Calu3 (cell line): Measurements from ENCODE around the gene ATOX1. TPM values are rescaled to one million over a fixed set of nuclear protein-coding genes. Genes with fewer than 3 reads are reported as not detected.
A peak's percentile ranks its signal among the peaks of the same experiment; 100 is the strongest.

Experiments
- BruUV-seq: library from RNA; stranded (reverse); fragments of 400-500 nt; replicated peaks from 2 replicates; lab custom pipeline; 2021; lab: Mats Ljungman, UMichigan
- CTCF ChIA-PET: fragments of 300-600 bp; sonication (Branson Sonifier 250); formaldehyde crosslinking; loops from one replicate; lab custom pipeline; 2022; ENCODE audit warnings: antibody characterized with exemption; lab: Charles Lee
- DNase-seq: peaks from one replicate; pipeline ENCODE4 v3.0.0; 2022
- H3K27ac Mint-ChIP-seq: one replicate; pipeline ENCODE4 v1.8.0; 2022; ENCODE audit warnings: mixed read lengths; ENCODE audit not compliant: unreplicated experiment
- H3K27me3 Mint-ChIP-seq: one replicate; pipeline ENCODE4 v1.8.0; 2022; ENCODE audit warnings: mixed read lengths; ENCODE audit not compliant: unreplicated experiment
- H3K36me3 Mint-ChIP-seq: one replicate; pipeline ENCODE4 v1.8.0; 2022; ENCODE audit warnings: mild to moderate bottlenecking, moderate library complexity, mixed read lengths; ENCODE audit not compliant: insufficient read depth, unreplicated experiment
- H3K4me1 Mint-ChIP-seq: one replicate; pipeline ENCODE4 v1.8.0; 2022; ENCODE audit warnings: mild to moderate bottlenecking, low read depth, mixed read lengths; ENCODE audit not compliant: unreplicated experiment
- H3K4me3 Mint-ChIP-seq: one replicate; pipeline ENCODE4 v1.8.0; 2022; ENCODE audit warnings: mild to moderate bottlenecking, low read depth, moderate library complexity, mixed read lengths; ENCODE audit not compliant: unreplicated experiment
- H3K9me3 Mint-ChIP-seq: one replicate; pipeline ENCODE4 v1.8.0; 2022; ENCODE audit warnings: low read depth, mixed read lengths; ENCODE audit not compliant: unreplicated experiment
- CTCF ChIP-seq: fragments of 200-600 bp; IDR thresholded peaks from one replicate; pipeline ENCODE4 v1.8.0; 2022; ENCODE audit warnings: antibody characterized with exemption; ENCODE audit not compliant: unreplicated experiment
- intact Hi-C: fragments of 100-400 bp; cut with micrococcal nuclease; formaldehyde crosslinking; loops from one replicate; pipeline ENCODE4 v1.10.0; 2022; ENCODE audit not compliant: unreplicated experiment
- total RNA-seq: library from RNA; stranded (reverse); gene quantifications from 2 replicates; pipeline ENCODE4 v1.2.3, GENCODE V29; 2022

ATOX1 gene
- total RNA-seq, 1 experiment from 2014 or later, result 239 TPM

- H3K4me1 Mint-ChIP-seq, result peaks cover 9% of the 10 kb centered on the region
- CTCF ChIA-PET, result interaction anchor here (0.8 kb wide), 1 partner anchor 26 kb away, joined by 4 read pairs; no protein-coding TSS in a partner anchor
- intact Hi-C loops, result no loop called here
- peak overlapping the region; percentile 13 for H3K27ac Mint-ChIP-seq
- H3K36me3 Mint-ChIP-seq, result peaks cover 91% of the 10 kb centered on the region
- H3K4me3 Mint-ChIP-seq, result no peak overlapping the region
- no peaks in the 10 kb centered on the region for H3K9me3 Mint-ChIP-seq
- no peak for TF ChIP-seq CTCF
- BruUV-seq, result no TSS peak
- no peaks in the 10 kb centered on the region for H3K27me3 Mint-ChIP-seq
- no peak for DNase-seq
Observed at GRCh38 chr5:151798674-151799073, 40.2 kb upstream of the ATOX1 start.

- H3K4me3 Mint-ChIP-seq, result no peak overlapping the region
- intact Hi-C loops, result no loop called here
- no peaks in the 10 kb centered on the region for H3K9me3 Mint-ChIP-seq
- peaks cover 9% of the 10 kb centered on the region for H3K4me1 Mint-ChIP-seq
- H3K27me3 Mint-ChIP-seq, result no peaks in the 10 kb centered on the region
- DNase-seq, result no peak
- BruUV-seq, result no TSS peak
- peaks cover 92% of the 10 kb centered on the region for H3K36me3 Mint-ChIP-seq
- H3K27ac Mint-ChIP-seq, result no peak overlapping the region
- TF ChIP-seq CTCF, result no peak
- CTCF ChIA-PET, result no interaction called here
Observed at GRCh38 chr5:151795426-151795825, 37.0 kb upstream of the ATOX1 start.

GRCh38 chr5:151793358-151793757 lies 34.9 kb upstream of the ATOX1 start:
- H3K9me3 Mint-ChIP-seq, result no peaks in the 10 kb centered on the region

GRCh38 chr5:151787817-151788216 lies 29.4 kb upstream of the ATOX1 start:
- peaks cover 77% of the 10 kb centered on the region for H3K36me3 Mint-ChIP-seq
- TF ChIP-seq CTCF, result no peak
- H3K9me3 Mint-ChIP-seq, result no peaks in the 10 kb centered on the region
- no TSS peak for BruUV-seq
- CTCF ChIA-PET, result no interaction called here
- H3K4me1 Mint-ChIP-seq, result peaks cover 21% of the 10 kb centered on the region
- no peak overlapping the region for H3K4me3 Mint-ChIP-seq
- no peak for DNase-seq
- no peak overlapping the region for H3K27ac Mint-ChIP-seq
- no peaks in the 10 kb centered on the region for H3K27me3 Mint-ChIP-seq
- intact Hi-C loops, result no loop called here

More at GRCh38 chr5:151793358-151793757, 34.9 kb upstream of the ATOX1 start:
- Mint-ChIP-seq H3K4me1 (peaks cover 7% of the 10 kb centered on the region), H3K4me3 (no peak overlapping the region), H3K27ac (no peak overlapping the region), H3K27me3 (no peaks in the 10 kb centered on the region), H3K36me3 (peaks cover 96% of the 10 kb centered on the region)
- DNase-seq, result no peak
- no TSS peak for BruUV-seq
- CTCF ChIA-PET, result interaction anchor here (0.7 kb wide), 1 partner anchor 12 kb away, joined by 4 read pairs; no protein-coding TSS in a partner anchor
- intact Hi-C loops, result no loop called here
- TF ChIP-seq CTCF, result no peak
